ENCODE measurements around the gene RNF186. TPM values are rescaled to one million over a fixed set of nuclear protein-coding genes. Genes with fewer than 3 reads are reported as not detected.

The RNF186 gene
- total RNA-seq, 1 experiment from 2014 or later = not detected

GRCh38 chr1:19845555-19845954, 30.5 kb upstream of the RNF186 start (continued):
- no peak for TF ChIP-seq PRDM15 (CRISPR knock-in tag; IDR thresholded peaks at IDR 0.05)
- no peak for TF ChIP-seq HMGA2 (CRISPR knock-in tag; IDR thresholded peaks at IDR 0.05)
- TF ChIP-seq EMX1 (CRISPR knock-in tag; IDR thresholded peaks at IDR 0.05) = no peak
- no peak for TF ChIP-seq MLX (CRISPR knock-in tag; IDR thresholded peaks at IDR 0.05)

- DNase-seq (ENCODE audit: low spot score) = no peak
- H3K4me1 Mint-ChIP-seq = peaks cover 11% of the 10 kb centered on the region
- no peak overlapping the region for H3K27ac Mint-ChIP-seq
- no peaks in the 10 kb centered on the region for H3K36me3 Mint-ChIP-seq
- H3K9me3 Mint-ChIP-seq = no peaks in the 10 kb centered on the region
- H3K27me3 Mint-ChIP-seq (ENCODE audit: low read depth) = peaks cover 12% of the 10 kb centered on the region
- no peak; the same call in 1 of the 2 replicates for ATAC-seq
- CTCF ChIA-PET = interaction anchor here (1.0 to 1.5 kb wide), 3 partner anchors 37 to 141 kb away, joined by 3 to 6 read pairs (median 3); partner anchors contain the start of gene OTUD3
- H3K4me3 Mint-ChIP-seq = no peak overlapping the region
- POLR2A ChIA-PET = no interaction called here
- no peak for TF ChIP-seq HMGA2 (CRISPR knock-in tag; IDR thresholded peaks at IDR 0.05)
- no peak for TF ChIP-seq MXD4 (CRISPR knock-in tag; IDR thresholded peaks at IDR 0.05; ENCODE audit: borderline replicate concordance)
- no peak for TF ChIP-seq JUN (CRISPR knock-in tag; IDR thresholded peaks at IDR 0.05)
- no peak for TF ChIP-seq ETV6 (CRISPR knock-in tag; IDR thresholded peaks at IDR 0.05)
- TF ChIP-seq ZNF512 (CRISPR knock-in tag; IDR thresholded peaks at IDR 0.05; ENCODE audit: borderline replicate concordance) = no peak
- TF ChIP-seq FOXK1 (CRISPR knock-in tag; IDR thresholded peaks at IDR 0.05) = no peak
- no peak for TF ChIP-seq NFATC4 (CRISPR knock-in tag; IDR thresholded peaks at IDR 0.05)
- TF ChIP-seq ZNF138 (CRISPR knock-in tag; conservative IDR thresholded peaks at IDR 0.05) = no peak
- no peak for TF ChIP-seq ZNF425 (CRISPR knock-in tag; conservative IDR thresholded peaks at IDR 0.05)
- no peak for TF ChIP-seq ZBTB43 (CRISPR knock-in tag; IDR thresholded peaks at IDR 0.05)
These were observed 29.8 kb upstream of the RNF186 start for GRCh38 chr1:19844731-19845495.

All from WTC11 (cell line).